Fibroblast of pulmonary artery (primary cell): ENCODE data around the gene ESYT3.
A peak's percentile ranks its signal among the peaks of the same experiment; 100 is the strongest.

Experiments used
- DNase-seq: peaks from one replicate; pipeline ENCODE4 v3.0.0-alpha.2; 2010; ENCODE audit warnings: low read depth
- H3K4me3 ChIP-seq: replicated peaks from 2 replicates; pipeline ENCODE4 v1.5.1; 2011; ENCODE audit warnings: low read depth, mild to moderate bottlenecking, control low read depth, low read length, moderate library complexity
- TF ChIP-seq, protein P1 (sequence below): IDR thresholded peaks from 2 replicates; pipeline ENCODE4 v1.5.1; 2011; ENCODE audit warnings: mild to moderate bottlenecking, control low read depth, low read length, inconsistent platforms; ENCODE audit errors: missing control alignments

Gene ESYT3

DNA sequence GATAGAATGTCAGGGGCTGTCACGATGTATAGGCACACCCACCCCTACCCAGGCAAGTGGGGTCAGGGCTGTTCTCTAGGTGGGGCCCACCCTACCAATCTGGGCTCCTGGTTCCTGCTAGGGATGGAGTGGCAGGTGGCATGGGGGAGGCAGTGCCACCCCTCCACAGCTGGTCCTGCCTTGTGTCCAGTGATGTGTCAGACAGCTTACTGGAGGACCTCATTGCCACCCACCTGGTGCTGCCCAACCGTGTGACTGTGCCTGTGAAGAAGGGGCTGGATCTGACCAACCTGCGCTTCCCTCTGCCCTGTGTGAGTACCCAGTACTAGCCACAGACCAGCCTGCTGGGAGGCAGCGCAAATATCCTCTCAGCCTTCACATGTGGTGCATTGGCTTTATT is 27.5 kb downstream of the ESYT3 start:
- no peak overlapping the region for H3K4me3 ChIP-seq
- DNase-seq, result no peak
- TF ChIP-seq, protein P1, sequence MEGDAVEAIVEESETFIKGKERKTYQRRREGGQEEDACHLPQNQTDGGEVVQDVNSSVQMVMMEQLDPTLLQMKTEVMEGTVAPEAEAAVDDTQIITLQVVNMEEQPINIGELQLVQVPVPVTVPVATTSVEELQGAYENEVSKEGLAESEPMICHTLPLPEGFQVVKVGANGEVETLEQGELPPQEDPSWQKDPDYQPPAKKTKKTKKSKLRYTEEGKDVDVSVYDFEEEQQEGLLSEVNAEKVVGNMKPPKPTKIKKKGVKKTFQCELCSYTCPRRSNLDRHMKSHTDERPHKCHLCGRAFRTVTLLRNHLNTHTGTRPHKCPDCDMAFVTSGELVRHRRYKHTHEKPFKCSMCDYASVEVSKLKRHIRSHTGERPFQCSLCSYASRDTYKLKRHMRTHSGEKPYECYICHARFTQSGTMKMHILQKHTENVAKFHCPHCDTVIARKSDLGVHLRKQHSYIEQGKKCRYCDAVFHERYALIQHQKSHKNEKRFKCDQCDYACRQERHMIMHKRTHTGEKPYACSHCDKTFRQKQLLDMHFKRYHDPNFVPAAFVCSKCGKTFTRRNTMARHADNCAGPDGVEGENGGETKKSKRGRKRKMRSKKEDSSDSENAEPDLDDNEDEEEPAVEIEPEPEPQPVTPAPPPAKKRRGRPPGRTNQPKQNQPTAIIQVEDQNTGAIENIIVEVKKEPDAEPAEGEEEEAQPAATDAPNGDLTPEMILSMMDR, result no peak

DNA sequence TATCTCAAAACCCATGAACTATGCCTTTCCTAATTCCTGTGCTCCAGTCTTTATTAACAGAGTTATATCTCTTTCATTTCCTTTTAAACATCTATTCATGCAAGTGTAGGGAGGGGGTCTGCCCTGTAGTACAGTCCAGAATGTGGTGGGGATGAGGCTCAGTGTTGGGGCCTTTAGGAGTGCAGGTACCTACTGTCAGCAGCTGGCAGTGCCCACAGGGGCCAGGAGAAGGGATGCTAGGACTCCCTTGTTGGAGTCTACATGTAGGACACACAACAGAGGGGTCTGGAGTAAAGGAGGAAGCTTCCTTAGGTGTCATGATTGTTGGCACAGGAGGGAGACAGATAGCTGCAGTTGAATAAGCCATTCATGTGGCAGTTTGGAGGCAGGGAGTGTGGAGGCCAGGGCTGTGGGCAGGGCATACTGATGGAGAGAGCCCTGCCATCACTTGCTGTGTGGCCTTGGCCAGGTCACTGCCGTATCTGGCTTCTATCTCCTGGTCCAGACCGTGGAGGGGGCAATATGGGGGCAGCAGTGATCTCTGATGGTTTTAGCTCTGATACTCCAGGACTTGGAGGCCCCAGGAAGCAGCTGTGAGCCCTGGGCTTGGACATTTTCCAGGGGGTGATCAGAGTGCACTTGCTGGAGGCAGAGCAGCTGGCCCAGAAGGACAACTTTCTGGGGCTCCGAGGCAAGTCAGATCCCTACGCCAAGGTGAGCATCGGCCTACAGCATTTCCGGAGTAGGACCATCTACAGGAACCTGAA is 29.5 kb downstream of the ESYT3 start:
- TF ChIP-seq, protein P1, result no peak
- no peak overlapping the region for H3K4me3 ChIP-seq
- DNase-seq, result no peak

DNA sequence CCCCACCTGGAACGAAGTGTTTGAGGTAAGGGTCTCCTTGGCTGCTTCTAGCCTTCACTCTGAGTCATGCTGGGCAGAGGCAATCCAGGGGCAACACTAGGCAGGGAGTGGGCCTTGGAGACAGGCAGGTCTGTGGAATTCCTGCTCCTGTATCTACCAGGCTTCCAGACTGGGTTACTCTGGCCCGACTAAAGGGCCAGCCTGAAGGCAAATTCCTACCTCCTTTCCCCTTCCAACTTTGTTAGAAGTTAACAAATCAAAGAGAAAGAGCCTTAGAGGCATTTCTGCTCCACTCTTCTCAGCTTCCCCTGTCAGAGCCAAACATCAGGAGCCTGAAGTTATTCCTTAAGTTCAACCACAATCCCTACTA is 30.1 kb downstream of the ESYT3 start:
- TF ChIP-seq, protein P1, result no peak
- DNase-seq, result no peak
- no peak overlapping the region for H3K4me3 ChIP-seq

- DNase-seq, result no peak
- TF ChIP-seq, protein P1, result no peak
- H3K4me3 ChIP-seq, result no peak overlapping the region
These were observed 31.0 kb downstream of the ESYT3 start for GRCh38 chr3:138465451-138465850.

- peak; percentile 41 for DNase-seq
- H3K4me3 ChIP-seq, result no peak overlapping the region
- TF ChIP-seq, protein P1, result no peak
These were observed 31.5 kb downstream of the ESYT3 start for GRCh38 chr3:138465925-138466324.

DNA sequence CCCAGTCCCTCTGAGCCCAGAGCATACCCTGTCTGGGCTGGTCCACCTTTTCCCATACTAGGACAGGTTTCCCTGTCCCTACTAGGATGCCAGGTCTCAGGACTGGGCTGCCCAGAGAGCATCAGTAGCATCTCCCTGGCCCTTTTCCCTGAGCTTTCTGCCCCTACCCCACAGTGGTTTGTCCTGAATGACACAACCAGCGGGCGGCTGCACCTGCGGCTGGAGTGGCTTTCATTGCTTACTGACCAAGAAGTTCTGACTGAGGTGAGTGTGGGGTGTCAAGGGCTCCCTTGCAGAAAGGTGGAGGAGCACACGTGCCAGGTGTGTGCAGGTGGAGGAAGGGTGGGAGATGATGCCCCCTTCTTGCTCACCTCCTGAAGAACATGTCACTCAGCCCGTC is 33.5 kb downstream of the ESYT3 start:
- DNase-seq, result no peak
- no peak overlapping the region for H3K4me3 ChIP-seq
- TF ChIP-seq, protein P1, result no peak

DNA sequence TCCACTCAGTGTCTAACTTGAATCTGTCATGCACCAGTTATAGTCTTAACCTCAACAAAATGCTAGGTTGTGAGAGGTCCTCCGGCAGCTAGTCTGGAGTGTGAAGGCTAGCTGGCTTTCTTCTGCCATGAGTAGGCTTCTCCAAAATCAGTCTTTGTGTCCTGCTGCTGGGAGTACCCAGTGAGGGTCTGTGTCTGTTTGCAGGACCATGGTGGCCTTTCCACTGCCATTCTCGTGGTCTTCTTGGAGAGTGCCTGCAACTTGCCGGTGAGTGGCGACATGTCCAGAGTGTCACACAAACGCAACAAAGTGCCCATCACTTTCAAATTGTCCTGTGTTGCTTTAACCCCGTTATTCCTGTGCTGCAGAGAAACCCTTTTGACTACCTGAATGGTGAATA is 34.0 kb downstream of the ESYT3 start:
- H3K4me3 ChIP-seq, result no peak overlapping the region
- TF ChIP-seq, protein P1, result no peak
- DNase-seq, result no peak
